Measurements from ENCODE around the gene CAMK2B.
A peak's percentile ranks its signal among the peaks of the same experiment; 100 is the strongest.

CAMK2B gene

DNA sequence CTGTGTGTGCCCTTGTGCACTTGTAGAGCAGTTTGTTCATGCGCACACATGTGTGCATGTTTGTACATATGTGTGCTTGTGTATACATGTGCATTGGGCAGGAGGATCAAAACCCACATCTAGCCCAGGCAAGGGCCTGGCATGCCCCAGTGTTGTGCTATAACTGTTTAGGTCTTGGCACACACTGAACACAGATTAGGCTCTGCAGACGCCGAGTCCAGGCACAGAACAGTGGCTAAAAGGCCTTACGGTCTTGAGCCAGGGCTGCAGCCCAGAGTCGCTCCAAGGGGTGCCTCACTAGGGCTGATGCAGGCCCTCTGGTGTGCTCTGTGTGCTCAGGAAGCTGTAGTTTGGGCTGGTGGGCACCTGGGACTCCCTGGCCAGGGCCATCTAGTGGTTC, 68.9 kb downstream of the CAMK2B start:
- no peak for DNase-seq (ENCODE audit: low spot score)

DNA sequence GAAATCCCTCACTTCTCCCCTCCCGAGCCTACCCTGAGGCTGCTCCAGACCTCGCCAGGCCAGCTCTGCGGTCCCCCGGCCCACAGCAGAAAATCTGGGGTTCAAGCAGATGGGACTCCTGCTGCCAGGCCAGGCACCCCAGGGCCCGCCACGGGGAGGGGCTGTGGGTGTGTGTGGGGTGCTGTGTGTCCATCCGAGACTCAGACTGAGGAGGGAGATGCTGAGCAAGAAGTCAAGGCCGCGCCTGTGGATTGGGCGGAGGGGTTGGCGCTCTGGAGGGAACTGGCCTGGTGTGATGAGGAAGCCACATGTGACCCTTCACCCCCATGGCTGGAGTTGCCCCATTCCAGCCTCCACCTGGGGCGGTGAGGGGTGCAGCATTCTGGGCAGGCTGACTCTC, 73.5 kb downstream of the CAMK2B start:
- DNase-seq (ENCODE audit: low spot score): no peak

DNA sequence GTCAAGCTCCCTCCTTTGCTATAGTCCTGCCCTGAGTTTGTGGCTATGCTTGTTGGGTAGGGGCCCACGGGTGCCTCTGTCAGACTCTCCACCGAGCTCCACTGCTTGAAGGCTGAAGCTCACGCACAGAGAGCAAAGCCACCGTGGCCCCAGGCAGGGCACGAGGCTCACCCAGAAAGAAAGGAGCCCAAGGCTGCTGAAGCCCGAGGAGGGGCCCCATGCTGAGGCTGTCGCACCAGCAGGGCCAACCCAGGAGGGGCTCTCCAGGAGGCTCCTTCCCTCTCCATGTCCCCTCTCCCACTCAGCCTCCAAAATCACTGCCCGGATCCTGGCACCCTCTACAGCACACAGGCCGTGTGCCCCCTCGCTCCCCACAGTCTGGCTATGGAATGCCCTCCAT, 74.1 kb downstream of the CAMK2B start:
- no peak for DNase-seq (ENCODE audit: low spot score)

DNA sequence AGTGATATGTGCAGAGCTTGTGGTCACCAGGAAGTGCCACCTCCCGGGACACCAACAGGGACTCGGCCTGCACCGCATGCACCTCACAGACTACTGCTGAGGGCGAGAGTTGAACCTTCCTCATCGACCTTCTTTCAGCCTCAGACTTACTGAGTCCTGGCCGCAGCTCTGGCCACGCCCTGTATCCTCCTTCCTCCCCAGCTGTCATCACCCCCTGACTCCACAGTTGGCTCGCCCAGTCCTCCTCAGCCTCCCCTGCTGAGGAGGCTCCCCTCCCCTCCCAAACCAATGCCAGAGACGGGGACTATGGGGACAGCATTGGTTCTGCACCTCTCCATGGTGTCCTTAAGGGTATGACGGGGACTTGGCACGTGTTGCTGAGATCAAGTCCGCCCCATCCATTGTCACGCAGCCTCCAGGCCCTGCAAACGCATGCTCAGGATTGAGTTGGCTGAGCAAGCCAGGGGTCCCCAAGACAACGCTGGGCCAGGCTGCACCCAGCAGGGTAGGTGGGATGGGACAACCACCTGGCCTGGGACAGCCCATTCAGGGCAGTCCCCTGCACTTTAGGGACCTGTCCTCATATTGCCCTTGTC, 75.7 kb downstream of the CAMK2B start:
- DNase-seq (ENCODE audit: low spot score): no peak

DNA sequence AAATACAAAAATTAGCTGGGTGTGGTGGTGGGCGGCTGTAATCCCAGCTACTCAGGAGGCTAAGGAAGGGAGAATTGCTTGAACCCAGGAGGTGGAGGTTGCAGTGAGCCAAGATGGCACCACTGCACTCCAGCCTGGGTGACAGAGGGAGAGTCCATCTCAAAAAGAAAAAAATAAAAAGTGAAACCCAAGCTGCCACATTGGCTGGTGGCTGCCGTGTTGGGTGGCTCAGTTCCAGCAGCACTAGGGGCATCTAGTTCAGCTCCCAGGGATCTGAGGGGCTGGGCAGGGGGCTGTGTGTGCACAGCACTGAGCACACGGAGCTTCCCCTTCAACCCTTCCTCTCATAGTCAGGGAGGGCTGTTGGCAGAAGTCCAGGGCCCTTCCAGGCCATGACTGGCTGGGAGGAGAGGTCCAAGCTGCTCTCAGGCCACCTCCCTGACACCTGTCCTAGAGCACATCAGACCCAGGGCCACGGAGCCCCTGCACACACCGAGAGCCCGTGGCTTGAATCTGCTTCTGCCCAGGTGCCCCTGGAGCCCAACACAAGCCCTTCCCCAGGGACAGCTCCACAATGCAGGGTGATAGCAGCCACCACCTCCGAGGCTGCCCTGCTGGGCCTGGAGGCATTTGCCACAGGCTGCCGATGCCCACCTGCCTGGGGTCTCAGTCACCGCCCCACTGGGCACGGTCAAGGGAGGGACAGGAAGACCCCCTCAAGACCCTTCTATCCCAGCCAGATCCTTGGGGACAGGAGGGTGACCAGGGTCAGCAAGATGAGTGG, 77.3 kb downstream of the CAMK2B start:
- no peak for DNase-seq (ENCODE audit: low spot score)

DNA sequence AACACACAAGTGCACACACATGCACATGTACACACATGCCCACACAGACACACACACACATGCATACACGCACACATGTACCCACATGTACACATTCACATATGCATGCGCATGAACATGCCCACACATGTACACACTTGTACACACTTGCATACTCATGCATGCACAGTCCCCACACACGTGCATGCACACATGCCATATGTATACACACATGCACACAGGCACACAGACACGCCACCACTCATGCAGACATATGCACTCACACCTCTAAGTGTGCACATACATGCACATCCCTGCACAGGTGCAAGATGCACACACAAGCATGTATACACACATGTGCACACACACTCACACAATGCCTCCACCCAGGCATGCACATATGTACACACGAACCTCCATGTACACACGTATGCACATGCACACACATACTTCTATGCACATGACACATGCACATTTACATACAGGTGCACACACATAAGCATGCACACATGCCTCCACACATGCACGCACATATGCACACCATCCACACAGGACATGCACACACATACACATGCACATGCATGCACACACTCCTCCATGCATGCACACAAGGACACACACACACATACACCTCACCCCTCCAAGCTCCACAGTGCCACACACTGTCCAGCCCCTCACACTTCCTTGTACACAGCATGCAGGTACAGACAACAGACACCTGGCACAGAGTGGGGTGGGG, 78.8 kb downstream of the CAMK2B start:
- DNase-seq (ENCODE audit: low spot score): no peak

DNA sequence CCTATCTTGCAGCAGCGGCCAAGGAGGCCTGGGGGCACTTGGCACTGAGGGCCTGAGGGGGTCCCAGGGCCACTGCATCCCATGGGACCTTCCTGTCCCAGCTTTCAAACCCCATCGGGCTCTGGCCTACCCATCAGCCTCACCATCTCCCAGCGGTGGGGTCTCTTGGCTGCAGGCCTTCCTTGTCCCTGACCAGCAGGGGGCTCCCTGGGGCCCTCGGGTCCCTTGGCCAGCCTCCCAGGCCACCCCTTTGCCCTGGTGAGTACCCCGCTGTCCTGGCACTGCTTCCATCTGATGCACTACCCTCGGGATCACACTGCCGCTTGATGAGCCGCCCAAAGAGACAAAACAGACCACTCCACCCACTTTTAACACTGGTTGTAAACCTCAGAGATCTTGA, 81.1 kb downstream of the CAMK2B start:
- DNase-seq (ENCODE audit: low spot score): peak; percentile 85

DNA sequence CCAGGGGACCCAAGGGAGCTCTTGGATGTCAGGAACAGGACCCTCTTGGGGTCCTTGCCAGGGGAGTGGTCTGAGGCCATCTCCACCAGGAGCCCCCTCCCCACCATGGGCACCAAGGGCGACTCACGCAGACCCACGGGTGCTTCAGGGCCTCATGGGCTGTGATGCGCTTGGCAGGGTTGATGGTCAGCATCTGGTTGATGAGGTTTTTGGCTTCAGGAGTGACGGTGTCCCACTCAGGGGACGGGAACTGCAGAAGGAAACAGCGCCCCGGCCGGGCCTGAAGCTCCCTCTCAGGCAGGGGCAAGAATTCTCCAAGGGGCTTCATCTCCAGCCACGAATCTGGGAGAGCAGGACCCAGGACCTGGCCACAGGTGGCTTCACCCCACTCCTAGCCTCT, 83.3 kb downstream of the CAMK2B start:
- DNase-seq (ENCODE audit: low spot score): no peak

DNA sequence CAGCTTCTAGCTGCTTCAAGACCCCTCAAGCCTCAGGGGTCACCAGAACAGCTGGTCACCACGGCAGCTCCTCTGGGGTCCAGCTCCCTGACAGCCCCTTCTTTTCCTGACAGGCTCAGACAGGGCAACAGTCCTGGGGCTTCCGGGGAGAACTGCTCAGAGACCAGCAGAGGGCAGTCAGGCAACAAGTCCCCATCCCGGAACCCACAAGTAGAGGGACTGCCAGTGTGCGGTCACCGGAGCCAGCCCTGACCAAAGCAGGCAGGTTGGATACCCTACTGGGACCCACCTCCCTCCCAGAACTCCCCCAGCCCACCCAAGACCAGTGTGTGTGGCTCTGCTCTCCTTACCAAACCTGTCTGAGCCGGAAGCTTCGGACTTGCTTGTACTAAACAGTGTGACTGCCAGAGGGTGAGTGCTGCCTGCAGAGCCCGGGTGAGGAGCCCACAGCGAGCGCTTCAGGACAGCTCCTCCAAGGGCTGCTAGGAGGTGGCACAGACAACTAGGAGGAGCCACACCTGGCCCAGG, 84.3 kb downstream of the CAMK2B start:
- peak; percentile 91 for DNase-seq (ENCODE audit: low spot score)

DNA sequence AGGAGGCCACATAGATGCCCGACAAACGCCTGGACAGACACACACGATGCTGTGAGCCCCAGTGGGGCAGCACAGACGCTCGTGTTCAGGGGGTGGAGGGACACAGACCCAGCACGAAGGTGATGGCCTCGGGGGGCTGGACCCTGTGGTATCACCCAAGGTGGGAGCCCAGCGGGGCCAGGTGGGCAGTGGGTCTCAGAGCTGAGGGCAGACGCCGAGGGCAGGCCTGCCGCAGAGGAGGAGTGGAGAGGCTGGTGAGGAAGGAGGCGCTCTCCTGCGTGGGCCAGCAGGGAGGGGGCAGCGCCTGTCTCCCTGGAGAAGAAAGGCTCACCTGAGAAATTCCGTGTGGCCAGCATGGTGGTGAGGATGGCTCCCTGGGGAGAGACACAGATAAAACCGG, 85.0 kb downstream of the CAMK2B start:
- DNase-seq (ENCODE audit: low spot score): no peak

DNA sequence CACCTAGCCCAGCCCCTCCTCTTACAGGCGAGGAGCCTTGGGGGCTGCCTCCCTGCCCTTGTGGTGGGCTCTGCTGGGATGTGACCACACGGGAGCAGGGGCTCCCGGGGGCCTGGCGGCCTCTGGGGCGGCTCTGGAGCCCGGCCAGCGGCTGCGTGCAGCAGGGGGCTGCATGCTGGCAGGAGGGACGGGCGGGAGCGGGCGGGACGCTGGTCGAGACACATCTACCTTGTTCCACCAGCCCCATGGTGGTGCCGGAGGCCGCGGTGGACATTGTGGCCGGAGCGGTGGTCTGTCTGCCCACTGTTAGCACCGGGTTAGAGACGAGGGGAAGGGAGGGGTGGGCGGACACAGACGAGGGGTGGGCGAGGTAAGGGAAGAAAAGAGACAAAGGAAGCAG, 86.0 kb downstream of the CAMK2B start:
- no peak for DNase-seq (ENCODE audit: low spot score)

DNA sequence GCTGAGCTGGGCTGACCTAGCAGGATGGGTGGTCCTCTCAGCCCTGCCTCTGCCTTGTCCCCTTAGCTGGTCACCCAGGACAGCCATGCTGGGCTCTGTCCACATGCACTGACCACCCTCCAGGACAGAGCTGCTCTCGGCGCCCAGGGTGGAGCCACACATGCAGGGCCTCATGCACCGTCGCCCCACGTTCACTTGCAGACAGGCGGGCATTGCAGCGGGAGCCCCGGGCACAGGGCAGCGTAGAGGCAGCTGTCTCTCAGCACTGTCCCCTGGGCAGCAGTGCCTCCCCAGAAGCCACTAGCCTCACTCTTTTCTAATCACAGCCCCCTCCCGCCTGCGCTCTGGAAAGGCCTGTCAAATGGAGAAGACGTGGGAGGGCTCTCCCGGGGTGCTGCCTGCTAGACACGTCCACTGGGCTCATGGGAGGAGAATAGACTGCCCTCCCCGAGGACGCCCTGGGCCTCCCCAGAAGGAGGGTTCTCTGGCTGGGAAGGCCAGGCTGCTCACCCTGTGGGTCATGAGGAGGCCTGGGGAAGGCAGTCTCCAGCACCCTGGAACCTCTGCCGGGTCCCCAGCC, 87.2 kb downstream of the CAMK2B start:
- DNase-seq (ENCODE audit: low spot score): no peak

DNA sequence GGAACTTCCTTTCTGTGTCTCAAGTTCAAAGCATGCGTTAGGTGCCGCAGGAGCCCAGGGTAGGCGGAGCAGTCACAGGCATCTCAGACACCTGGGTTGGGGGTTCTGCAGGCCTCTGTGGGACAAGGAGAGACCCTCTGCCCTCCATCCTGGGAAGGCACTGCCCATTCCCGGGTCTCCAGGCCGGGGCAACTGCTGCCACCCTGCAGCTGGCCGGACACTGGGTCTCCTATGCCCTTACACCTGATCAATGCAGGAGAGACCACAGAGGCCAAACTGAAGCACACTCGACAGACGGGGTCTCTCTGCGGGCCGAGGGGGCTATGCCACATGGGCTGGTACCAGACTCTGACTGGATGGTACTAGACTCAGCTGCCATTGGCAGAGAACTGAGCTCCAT, 87.7 kb downstream of the CAMK2B start:
- DNase-seq (ENCODE audit: low spot score): no peak

DNA sequence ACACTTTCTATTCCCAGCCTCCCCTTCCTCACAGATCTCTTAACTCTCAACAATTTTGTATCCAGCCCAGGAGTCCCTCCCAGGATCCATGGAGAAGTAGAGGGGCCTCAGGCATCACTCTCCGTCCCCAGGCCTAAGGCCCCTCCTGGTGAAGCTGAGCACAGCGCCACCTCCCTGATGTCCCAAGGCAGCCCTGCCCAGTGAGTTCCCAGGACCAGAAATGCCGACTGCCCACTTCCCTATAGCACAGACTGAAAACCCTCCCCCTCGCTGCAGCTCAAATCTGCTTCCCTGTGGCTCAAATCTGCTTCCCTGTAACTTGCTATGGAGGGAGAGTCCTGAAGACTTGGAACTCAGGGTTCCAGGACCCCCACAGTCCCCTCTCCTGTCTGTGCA, 89.1 kb downstream of the CAMK2B start:
- peak; percentile 63 for DNase-seq (ENCODE audit: low spot score)

DNA sequence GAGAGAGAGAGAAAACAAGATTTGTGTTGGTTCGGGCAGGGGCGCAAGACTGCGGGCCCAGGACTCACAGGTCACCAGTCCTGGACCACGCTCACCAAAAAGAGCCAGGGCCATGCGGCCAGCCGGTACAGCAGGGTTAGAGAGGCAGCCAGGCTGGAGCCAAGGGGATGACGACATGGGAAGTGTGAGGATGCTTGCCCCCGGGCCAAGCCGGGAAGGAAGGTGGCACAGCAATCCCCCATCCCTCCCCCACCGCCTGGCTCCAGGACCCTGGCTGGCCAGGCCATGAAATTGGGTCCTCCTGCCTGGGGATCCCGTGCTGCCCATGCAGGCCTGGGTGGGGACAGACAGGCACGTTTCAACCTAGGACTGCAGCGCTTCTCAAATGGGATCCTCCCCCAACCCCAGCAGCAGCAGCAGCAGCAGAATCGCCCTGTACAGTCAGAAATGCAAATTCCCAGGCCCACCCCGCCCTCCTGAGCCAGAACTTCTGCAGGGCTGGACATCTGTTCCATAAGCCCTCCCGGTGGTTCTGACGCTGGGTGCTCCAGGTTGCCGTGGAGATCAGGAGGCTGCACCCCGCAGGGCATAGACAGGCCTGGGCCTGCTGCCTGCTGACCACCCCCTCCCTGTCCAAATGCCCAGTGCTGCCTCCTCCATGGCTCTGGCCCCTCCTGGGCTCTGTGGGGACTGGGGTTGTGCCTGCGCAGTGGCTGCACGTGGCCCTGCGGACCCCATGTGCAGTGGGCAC, 89.6 kb downstream of the CAMK2B start:
- no peak for DNase-seq (ENCODE audit: low spot score)

DNA sequence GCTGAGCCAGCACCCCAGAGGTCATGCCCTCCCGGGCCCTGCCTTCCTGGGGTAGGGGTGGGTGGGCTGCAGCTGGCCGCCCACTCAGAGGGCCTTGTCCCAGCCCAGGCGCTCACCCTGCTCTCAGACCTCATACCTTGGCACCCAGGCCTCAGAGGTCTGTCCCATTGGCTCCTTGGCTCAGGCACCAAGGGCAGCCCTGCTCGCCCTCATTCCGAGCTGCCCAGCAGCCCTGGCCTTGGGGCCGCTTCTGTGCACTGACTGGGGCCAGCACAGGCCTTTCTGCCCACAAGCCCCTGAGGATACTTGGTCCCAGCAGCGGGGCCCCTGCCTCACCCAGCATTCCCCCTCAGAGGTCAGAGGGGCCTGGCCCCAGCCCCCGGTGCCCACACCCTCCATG, 90.3 kb downstream of the CAMK2B start:
- no peak for DNase-seq (ENCODE audit: low spot score)

DNA sequence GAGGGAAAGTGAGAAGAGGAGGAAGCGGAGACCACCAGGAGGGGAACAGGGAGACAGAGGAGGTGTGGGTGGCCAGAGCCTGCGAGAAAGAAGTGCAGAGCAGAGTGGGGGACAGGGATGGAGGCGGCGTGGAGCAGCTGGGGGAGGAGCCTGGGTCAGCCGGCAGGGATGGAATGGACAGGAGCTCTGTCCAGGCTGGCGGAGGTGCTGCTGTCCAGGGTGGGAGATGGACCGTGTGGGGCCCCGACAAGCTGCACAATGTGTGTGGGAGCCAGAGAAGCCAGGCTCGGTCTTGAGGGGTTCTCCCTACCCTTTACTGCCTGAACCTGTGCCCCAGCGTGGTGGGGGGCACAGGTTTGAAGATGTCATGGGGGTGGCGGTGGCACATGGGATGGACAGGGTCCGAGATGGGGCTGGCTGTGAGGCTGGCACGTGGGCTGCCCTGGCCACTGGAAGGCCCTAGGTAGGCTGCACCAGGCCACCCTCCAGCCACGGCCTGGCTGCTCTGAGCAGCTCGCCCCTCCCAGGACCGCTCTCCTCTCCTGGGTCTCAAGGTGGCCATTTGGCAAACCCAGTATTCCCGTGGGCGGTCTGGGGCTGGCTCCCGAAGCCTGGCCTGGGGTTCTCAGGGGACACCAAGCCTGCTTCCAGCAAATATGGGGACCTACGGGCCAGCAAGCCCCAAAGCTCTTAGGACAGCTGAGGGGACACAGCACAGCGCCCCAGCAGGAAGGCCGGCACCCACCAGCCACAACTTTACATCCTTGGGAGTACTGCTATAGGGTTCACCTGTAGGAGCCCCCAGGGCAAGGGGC, 92.3 kb downstream of the CAMK2B start:
- no peak for DNase-seq (ENCODE audit: low spot score)

DNA sequence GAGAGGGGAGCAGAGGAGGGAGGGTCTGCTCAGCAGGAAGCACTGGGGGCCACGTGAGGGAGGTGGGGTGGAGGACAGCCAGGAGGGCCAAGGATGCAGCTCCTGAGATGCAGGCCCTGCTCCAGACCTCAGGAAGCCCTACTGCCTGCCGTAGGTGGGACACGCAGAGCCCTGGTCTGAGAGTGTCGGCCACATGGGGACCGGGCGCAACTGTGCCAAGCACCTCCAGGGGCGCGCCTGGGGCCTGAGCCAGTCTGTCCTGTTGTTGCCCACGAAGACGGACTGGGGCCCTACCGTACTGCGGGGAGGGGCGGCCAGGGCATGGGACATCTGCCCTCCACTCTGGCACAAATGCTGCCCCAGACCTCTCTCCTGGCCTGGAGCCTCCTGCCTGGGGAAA, 93.0 kb downstream of the CAMK2B start:
- no peak for DNase-seq (ENCODE audit: low spot score)

DNA sequence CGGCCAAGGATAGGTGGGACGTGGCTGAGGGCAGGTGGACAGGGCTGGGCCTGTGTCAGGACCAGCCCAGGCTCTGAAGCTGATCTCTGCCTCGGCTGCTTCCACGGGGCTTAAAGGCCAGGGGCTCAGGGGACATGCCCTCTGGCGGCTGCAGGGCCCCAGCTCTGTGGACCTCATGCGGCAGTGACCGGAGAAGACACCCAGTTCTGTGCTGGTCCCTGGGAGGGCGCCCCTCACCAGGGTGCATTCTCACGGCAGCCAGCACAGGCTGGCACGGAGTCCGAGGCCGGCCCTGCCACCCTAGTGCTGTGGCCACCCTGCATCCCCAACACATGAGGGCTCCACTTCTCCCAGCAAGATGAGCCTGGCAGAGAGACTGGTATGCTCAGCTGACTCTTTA, 94.3 kb downstream of the CAMK2B start:
- DNase-seq (ENCODE audit: low spot score): no peak

DNA sequence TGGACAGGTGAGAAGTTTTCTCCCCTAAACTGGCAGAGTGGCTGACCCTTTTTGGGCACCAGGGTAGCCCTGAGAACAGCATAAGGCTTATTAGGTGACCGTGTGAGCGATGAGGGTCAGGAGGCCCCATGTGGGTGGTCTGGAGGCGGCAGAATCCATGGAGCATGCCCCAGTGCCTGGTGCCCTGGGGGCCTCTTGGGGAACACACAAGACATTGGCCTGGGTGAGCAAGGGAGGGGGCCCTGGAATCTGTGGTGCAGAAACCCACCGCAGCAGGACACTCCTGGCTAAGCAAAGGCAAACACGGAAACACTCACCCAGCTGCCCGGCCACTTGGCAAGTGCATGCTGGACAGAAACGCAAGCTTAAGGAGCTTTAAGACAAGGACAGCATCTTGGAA, 95.1 kb downstream of the CAMK2B start:
- no peak for DNase-seq (ENCODE audit: low spot score)

DNA sequence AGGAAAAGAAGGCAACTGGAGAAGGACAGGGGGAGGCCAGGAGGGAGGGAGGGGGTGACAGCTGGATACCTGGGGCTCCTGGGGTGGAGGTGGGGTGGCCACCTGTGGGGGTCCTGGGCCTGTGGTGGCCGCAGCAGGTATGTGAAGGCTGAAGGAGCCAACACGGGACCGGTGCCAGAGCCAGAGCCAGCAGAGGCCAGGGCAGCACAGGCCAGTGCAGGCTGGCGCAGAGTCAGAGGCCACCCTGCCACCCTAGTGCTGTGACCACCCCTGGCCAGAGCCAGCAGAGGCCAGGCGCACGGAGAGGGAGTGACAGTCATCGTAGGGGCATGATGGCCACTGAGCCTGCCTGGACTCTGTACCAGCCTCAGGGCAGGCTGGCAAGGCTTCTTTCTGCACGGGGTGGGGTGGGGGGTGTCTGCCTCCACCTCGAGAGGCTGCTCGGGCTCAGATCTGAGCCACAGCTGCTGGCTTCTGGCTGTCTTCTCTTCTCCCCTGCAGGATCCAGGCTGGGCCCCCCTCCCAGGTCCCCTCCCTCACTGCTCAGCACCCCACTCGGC, 95.8 kb downstream of the CAMK2B start:
- DNase-seq (ENCODE audit: low spot score): no peak
